ENCODE data around the gene ROR2.

Gene ROR2

DNA sequence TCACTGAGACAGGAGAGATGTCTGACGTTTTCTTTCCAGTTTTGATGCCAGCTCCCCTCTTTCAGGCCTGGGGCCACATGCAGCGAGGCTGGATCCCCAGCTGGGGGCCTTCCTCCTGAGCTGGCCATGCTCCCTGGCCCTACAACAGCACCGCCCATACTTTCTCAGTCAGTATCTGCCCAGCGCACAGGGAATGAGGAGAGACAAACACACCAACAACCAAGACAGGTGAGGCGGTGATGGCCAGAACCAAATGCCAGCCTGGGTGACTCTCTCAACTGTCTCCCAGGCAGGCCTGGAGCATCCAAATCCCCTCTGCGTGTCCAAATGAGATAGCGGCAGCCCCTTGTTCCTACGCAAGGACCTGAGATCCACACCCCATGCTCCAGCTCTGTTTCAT is 109.6 kb downstream of the ROR2 start:
- no peak overlapping the region for H3K9ac ChIP-seq (ENCODE audit: low read length)
- no peak overlapping the region for H3K4me3 ChIP-seq (ENCODE audit: low read length)

DNA sequence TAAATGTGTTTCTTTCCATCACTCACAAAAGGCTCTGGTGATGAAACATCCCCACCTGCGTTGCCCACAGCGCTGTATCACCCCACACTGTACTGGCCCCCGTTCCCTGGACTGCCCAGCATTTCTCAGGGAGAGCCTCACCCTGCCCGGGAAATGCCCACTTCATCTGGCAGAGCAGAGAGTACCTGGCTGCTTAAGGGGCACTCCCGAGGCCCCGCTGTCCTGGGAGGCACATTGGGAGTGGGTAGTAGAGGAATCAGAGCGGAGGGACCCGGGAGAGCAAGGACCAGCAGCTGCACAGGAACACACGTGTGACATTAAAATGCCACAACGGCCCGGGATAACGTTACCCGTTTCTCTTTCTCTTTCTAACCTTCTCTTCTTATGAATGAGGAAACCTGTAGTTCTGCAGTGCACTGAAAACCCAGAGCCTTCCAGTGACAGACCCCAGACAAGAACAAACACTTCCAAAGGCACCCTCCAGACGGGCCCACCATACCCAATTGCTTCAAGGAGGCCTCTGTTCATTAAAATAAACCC is 110.0 kb downstream of the ROR2 start:
- Histone ChIP-seq H3K36me3 (ENCODE audit: control insufficient read depth, insufficient read depth, low read length) (no peaks in the 10 kb centered on the region), H3K4me1 (ENCODE audit: control insufficient read depth, insufficient read depth, low read length) (peaks cover 31% of the 10 kb centered on the region), H3K9ac (ENCODE audit: low read length) (no peak overlapping the region), H3K4me3 (ENCODE audit: low read length) (no peak overlapping the region), H3K27me3 (ENCODE audit: control insufficient read depth, insufficient read depth, low read length) (no peaks in the 10 kb centered on the region), H3K9me3 (ENCODE audit: control insufficient read depth, low read length) (no peaks in the 10 kb centered on the region)

More for the DNA sequence above, 109.6 kb downstream of the ROR2 start:
- no peaks in the 10 kb centered on the region for H3K9me3 ChIP-seq (ENCODE audit: control insufficient read depth, low read length)
- H3K4me1 ChIP-seq (ENCODE audit: control insufficient read depth, insufficient read depth, low read length) = peaks cover 31% of the 10 kb centered on the region
- no peaks in the 10 kb centered on the region for H3K27me3 ChIP-seq (ENCODE audit: control insufficient read depth, insufficient read depth, low read length)
- H3K36me3 ChIP-seq (ENCODE audit: control insufficient read depth, insufficient read depth, low read length) = no peaks in the 10 kb centered on the region

- no peaks in the 10 kb centered on the region for H3K36me3 ChIP-seq (ENCODE audit: control insufficient read depth, insufficient read depth, low read length)
- peaks cover 15% of the 10 kb centered on the region for H3K4me1 ChIP-seq (ENCODE audit: control insufficient read depth, insufficient read depth, low read length)
- no peaks in the 10 kb centered on the region for H3K9me3 ChIP-seq (ENCODE audit: control insufficient read depth, low read length)
- no peak overlapping the region for H3K4me3 ChIP-seq (ENCODE audit: low read length)
- peak overlapping the region; percentile 23 for H3K9ac ChIP-seq (ENCODE audit: low read length)
- no peaks in the 10 kb centered on the region for H3K27me3 ChIP-seq (ENCODE audit: control insufficient read depth, insufficient read depth, low read length)
Measured at GRCh38 chr9:91837981-91838731, 111.9 kb downstream of the ROR2 start.

DNA sequence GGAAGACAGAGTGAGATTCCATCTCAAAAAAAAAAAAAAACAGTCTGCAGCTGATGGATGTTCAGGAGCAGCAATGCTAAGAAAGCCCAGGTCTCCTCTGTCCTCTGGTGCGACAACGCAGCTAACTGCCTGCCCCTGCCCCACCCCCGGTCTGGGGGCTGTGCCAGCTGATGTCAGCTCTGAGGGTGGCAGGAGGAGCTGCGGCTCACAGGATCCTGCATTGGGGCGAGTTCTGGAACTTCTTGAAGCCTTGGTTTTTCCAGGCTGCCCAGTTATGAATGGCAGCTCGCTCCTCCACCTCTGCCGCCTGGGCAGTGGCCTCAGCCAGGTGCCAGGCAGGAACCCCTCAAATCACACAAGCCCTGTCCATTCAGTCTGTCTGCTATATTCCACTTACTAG is 113.5 kb downstream of the ROR2 start:
- H3K36me3 ChIP-seq (ENCODE audit: control insufficient read depth, insufficient read depth, low read length) = no peaks in the 10 kb centered on the region
- H3K9me3 ChIP-seq (ENCODE audit: control insufficient read depth, low read length) = no peaks in the 10 kb centered on the region
- H3K4me3 ChIP-seq (ENCODE audit: low read length) = no peak overlapping the region
- peaks cover 4% of the 10 kb centered on the region for H3K27me3 ChIP-seq (ENCODE audit: control insufficient read depth, insufficient read depth, low read length)
- H3K4me1 ChIP-seq (ENCODE audit: control insufficient read depth, insufficient read depth, low read length) = peaks cover 13% of the 10 kb centered on the region
- no peak overlapping the region for H3K9ac ChIP-seq (ENCODE audit: low read length)

DNA sequence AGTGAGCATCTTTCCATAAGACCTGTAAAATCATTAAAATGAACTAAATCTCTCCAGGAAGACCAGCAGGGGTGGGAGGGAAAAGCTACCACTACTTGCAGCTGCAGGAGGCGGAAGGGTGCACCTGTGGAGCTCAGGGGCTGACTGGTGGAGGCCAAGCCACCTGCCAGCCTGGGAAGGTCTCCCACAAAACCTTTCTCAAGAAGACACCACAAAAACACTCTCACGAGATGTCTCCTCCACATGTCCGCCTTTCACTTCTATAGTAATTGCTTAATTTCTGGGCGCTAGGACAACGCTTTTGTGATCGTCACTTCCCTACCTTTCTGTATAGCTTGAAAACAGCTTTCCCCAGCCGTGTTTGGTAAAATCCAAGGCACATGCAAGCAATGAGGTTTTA is 114.4 kb downstream of the ROR2 start:
- Histone ChIP-seq H3K4me1 (ENCODE audit: control insufficient read depth, insufficient read depth, low read length) (peaks cover 13% of the 10 kb centered on the region), H3K27me3 (ENCODE audit: control insufficient read depth, insufficient read depth, low read length) (peaks cover 4% of the 10 kb centered on the region), H3K4me3 (ENCODE audit: low read length) (no peak overlapping the region), H3K36me3 (ENCODE audit: control insufficient read depth, insufficient read depth, low read length) (no peaks in the 10 kb centered on the region), H3K9ac (ENCODE audit: low read length) (no peak overlapping the region), H3K9me3 (ENCODE audit: control insufficient read depth, low read length) (no peaks in the 10 kb centered on the region)

DNA sequence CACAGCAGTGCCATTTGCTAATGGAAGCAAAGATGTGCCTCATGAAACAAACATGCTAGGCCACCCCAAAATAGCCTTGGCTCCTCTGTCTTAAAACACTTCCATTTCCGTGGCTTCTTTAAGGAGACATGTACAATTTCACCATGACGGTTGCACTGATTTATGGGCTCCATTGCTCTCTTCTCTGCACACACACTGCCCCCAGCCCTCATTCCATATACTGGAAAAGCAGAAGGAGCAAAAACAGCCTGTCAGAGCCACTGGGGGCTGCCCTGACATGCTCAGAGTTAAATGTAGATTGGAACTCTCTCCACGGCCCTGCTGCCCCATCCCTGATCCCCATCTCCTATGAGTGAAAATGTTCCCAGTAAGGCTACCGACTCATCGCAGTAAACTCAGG is 114.8 kb downstream of the ROR2 start:
- Histone ChIP-seq H3K9me3 (ENCODE audit: control insufficient read depth, low read length) (no peaks in the 10 kb centered on the region), H3K36me3 (ENCODE audit: control insufficient read depth, insufficient read depth, low read length) (no peaks in the 10 kb centered on the region), H3K27me3 (ENCODE audit: control insufficient read depth, insufficient read depth, low read length) (peaks cover 4% of the 10 kb centered on the region), H3K9ac (ENCODE audit: low read length) (no peak overlapping the region), H3K4me1 (ENCODE audit: control insufficient read depth, insufficient read depth, low read length) (peaks cover 13% of the 10 kb centered on the region), H3K4me3 (ENCODE audit: low read length) (no peak overlapping the region)

DNA sequence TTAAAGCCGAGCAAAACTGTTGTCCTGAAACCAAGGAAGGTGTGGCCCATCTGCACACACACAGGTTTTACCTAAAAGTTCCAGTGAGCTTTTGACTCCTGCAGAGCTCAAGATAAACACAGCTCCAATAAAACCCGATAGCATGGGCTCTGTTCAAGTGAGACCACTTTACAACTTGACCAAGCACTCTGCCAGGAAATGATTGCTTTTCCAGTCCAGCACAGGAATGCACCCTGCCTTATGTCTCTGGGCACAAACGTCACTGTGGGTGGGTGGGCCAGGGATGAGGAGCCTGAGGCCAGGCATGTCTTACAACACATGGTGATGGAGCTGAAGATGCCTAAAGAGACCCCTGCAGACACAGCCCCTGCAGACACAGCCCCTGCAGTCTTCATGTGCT is 115.3 kb downstream of the ROR2 start:
- Histone ChIP-seq H3K27me3 (ENCODE audit: control insufficient read depth, insufficient read depth, low read length) (peaks cover 4% of the 10 kb centered on the region), H3K4me1 (ENCODE audit: control insufficient read depth, insufficient read depth, low read length) (peaks cover 13% of the 10 kb centered on the region), H3K36me3 (ENCODE audit: control insufficient read depth, insufficient read depth, low read length) (no peaks in the 10 kb centered on the region), H3K9ac (ENCODE audit: low read length) (no peak overlapping the region), H3K4me3 (ENCODE audit: low read length) (no peak overlapping the region), H3K9me3 (ENCODE audit: control insufficient read depth, low read length) (no peaks in the 10 kb centered on the region)

DNA sequence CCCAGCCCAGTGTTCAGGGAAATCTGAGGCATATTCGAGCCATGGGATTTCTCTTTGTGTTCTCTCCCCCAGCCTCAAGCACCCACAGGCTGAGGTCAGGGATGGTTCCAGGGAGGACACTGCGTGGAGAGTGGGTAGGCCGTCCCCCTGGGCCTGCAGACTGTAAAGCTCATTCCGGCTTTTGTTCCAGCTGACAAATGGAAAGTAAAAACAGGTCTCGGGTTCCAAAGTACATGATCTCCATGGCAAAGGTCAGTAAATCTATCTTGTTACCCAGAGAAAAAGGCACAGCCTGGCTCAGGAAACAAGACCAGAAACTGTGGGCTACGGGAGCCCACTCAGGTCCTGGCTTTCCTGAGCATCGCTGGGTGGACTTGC is 116.2 kb downstream of the ROR2 start:
- H3K9me3 ChIP-seq (ENCODE audit: control insufficient read depth, low read length) = no peaks in the 10 kb centered on the region
- H3K4me1 ChIP-seq (ENCODE audit: control insufficient read depth, insufficient read depth, low read length) = peaks cover 13% of the 10 kb centered on the region
- no peak overlapping the region for H3K4me3 ChIP-seq (ENCODE audit: low read length)
- H3K27me3 ChIP-seq (ENCODE audit: control insufficient read depth, insufficient read depth, low read length) = peaks cover 4% of the 10 kb centered on the region
- H3K9ac ChIP-seq (ENCODE audit: low read length) = no peak overlapping the region
- no peaks in the 10 kb centered on the region for H3K36me3 ChIP-seq (ENCODE audit: control insufficient read depth, insufficient read depth, low read length)

DNA sequence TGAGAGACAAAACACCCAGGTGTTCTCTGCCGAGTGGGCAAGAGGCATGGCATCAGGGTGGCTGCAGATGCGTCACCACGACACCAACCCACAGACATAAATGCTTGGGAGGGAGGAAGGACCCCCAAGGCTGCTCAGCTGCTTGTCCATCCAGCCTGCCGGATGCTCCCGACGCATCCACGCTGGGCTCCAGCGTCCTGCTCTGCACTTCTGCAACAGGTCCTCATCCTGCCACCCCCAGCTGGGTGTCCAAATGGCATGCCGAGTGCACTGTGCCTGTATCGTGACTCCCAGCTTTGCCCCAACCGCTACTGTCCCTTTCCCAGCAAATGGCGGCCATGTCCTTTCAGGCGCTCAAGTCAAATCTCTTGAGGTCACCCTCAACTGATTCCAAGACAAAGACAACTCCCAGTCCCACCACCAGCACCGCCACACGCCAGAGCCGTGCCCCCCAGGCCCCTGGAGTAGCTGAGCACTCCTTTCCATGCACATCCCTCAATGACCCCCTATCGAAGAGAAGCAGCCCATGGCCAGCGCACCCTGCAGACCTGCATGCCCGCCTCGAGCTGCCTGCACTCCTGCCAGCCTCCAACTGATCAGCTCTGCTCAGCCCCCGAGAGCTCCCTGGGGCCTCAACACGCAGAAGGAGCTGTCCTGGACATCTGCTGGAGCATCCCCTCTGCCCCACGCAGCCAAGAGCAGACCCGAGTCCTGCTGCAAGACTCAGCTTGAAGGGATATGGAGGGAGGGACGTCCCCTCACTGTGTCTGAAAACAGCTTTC is 116.7 kb downstream of the ROR2 start:
- peaks cover 10% of the 10 kb centered on the region for H3K4me1 ChIP-seq (ENCODE audit: control insufficient read depth, insufficient read depth, low read length)

DNA sequence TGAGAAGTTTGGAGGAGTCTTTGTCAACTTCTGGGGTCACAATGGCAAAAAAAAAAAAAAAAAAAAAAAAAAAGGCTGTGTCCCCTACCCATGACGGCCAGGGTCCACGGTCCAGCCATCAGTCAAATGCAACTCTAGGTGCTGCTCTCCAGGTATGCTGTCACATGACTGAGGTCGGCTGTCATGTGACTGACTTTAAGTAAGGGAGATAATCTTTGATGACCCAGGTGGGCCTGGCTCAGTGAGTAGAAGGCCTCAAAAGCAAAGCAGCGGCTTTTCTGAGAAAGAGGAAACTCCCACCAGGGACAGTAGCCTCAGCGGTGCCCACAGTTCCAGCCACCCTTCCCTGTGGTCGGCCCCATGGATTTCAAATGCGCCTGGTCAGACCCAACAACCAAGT is 117.7 kb downstream of the ROR2 start:
- H3K9ac ChIP-seq (ENCODE audit: low read length) = no peak overlapping the region

More for the DNA sequence above, 116.7 kb downstream of the ROR2 start:
- Histone ChIP-seq H3K9ac (ENCODE audit: low read length) (no peak overlapping the region), H3K4me3 (ENCODE audit: low read length) (no peak overlapping the region), H3K9me3 (ENCODE audit: control insufficient read depth, low read length) (no peaks in the 10 kb centered on the region), H3K27me3 (ENCODE audit: control insufficient read depth, insufficient read depth, low read length) (peaks cover 4% of the 10 kb centered on the region), H3K36me3 (ENCODE audit: control insufficient read depth, insufficient read depth, low read length) (no peaks in the 10 kb centered on the region)

DNA sequence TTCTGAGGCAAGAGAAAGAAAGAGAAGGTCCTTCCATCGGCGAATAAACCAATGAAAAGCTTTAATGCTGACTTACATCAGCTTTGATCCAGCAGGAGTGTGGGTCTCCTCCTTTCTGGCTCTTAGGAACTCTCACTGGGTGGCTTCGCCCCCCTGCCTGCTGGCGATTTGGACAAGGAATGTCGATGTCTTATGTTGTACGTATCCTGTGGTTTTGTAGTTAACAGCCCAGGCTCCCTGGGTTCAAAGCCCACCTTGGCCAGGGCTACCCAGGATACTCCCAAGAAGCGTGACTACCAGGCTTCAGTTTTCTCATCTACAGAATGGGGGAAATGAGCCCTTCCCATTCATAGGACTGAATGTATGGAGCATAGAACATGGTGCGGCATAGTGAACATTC is 124.2 kb downstream of the ROR2 start:
- H3K36me3 ChIP-seq (ENCODE audit: control insufficient read depth, insufficient read depth, low read length) = no peaks in the 10 kb centered on the region
- peaks cover 11% of the 10 kb centered on the region for H3K4me1 ChIP-seq (ENCODE audit: control insufficient read depth, insufficient read depth, low read length)
- H3K9me3 ChIP-seq (ENCODE audit: control insufficient read depth, low read length) = no peaks in the 10 kb centered on the region
- no peak overlapping the region for H3K9ac ChIP-seq (ENCODE audit: low read length)
- no peaks in the 10 kb centered on the region for H3K27me3 ChIP-seq (ENCODE audit: control insufficient read depth, insufficient read depth, low read length)
- no peak overlapping the region for H3K4me3 ChIP-seq (ENCODE audit: low read length)

More for the DNA sequence above, 117.7 kb downstream of the ROR2 start:
- Histone ChIP-seq H3K4me1 (ENCODE audit: control insufficient read depth, insufficient read depth, low read length) (peaks cover under 1% of the 10 kb centered on the region), H3K27me3 (ENCODE audit: control insufficient read depth, insufficient read depth, low read length) (peaks cover 4% of the 10 kb centered on the region), H3K36me3 (ENCODE audit: control insufficient read depth, insufficient read depth, low read length) (no peaks in the 10 kb centered on the region), H3K4me3 (ENCODE audit: low read length) (no peak overlapping the region), H3K9me3 (ENCODE audit: control insufficient read depth, low read length) (no peaks in the 10 kb centered on the region)

- Histone ChIP-seq H3K4me1 (ENCODE audit: control insufficient read depth, insufficient read depth, low read length) (peaks cover 11% of the 10 kb centered on the region), H3K9ac (ENCODE audit: low read length) (no peak overlapping the region), H3K36me3 (ENCODE audit: control insufficient read depth, insufficient read depth, low read length) (no peaks in the 10 kb centered on the region), H3K4me3 (ENCODE audit: low read length) (no peak overlapping the region), H3K9me3 (ENCODE audit: control insufficient read depth, low read length) (no peaks in the 10 kb centered on the region), H3K27me3 (ENCODE audit: control insufficient read depth, insufficient read depth, low read length) (no peaks in the 10 kb centered on the region)
Measured at GRCh38 chr9:91825422-91825821, 124.6 kb downstream of the ROR2 start.
